HepG2 (cell line): ENCODE measurements around the gene GSAP. TPM values are rescaled to one million over a fixed set of nuclear protein-coding genes. Genes with fewer than 3 reads are reported as not detected.

Experiments
- ATAC-seq: fragments of 200-7000 bp; cut with Tn5 transposase; 3 replicates; pipeline ENCODE4 v1.9.1; 2020; ENCODE audit warnings: mild to moderate bottlenecking, moderate library complexity
- BruUV-seq: library from RNA; stranded (reverse); fragments of 400-500 nt; replicated peaks from 2 replicates; lab custom pipeline; 2021; lab: Mats Ljungman, UMichigan
- CTCF ChIA-PET: fragments of 300-600 bp; formaldehyde crosslinking; extraction: SDS; loops from one replicate; lab custom pipeline; 2021; ENCODE audit warnings: low total read pairs, inconsistent platforms, low intra/inter-chr PET ratio; lab: Yijun Ruan, JAX
- POLR2A ChIA-PET: fragments of 350-600 bp; sonication (Branson Sonifier 250); formaldehyde crosslinking; loops from one replicate; lab custom pipeline; 2020; ENCODE audit warnings: antibody characterized with exemption, inconsistent platforms; lab: Yijun Ruan, JAX
- DNase-seq: peaks from one replicate; pipeline ENCODE4 v3.0.0-alpha.2; 2015; ENCODE audit warnings: low spot score
- FAIRE-seq: peaks from 3 replicates; lab custom pipeline; 2011; peaks lifted over from hg19 to GRCh38; lab: Jason Lieb, UNC
- H2AFZ ChIP-seq: one replicate; pipeline ENCODE4 v1.6.1; 2011; ENCODE audit warnings: low read length, inconsistent platforms
- H3K27ac ChIP-seq: fragments of 300-600 bp; 3 replicates; pipeline ENCODE4 v1.8.0; 2011; ENCODE audit warnings: mixed run types, mild to moderate bottlenecking, mixed read lengths, low read length, inconsistent platforms; ENCODE audit not compliant: insufficient read depth; ENCODE audit errors: extremely low read length
- H3K27me3 ChIP-seq, 2 experiments: fragments of 200-600 bp in 1 of 2; 2 replicates in 1 of 2; 3 replicates in 1 of 2; pipeline versions ENCODE4 v1.6.0 to v1.8.0; 2011; ENCODE audit warnings: low read length in 2 of 2, mild to moderate bottlenecking in 2 of 2, moderate library complexity in 2 of 2, inconsistent platforms in 1 of 2; ENCODE audit not compliant: insufficient read depth in 2 of 2, control insufficient read depth in 1 of 2
- H3K36me3 ChIP-seq, 2 experiments: fragments of 200-600 bp in 1 of 2; replicated peaks in 1 of 2; 2 replicates in 1 of 2; 3 replicates in 1 of 2; pipeline versions ENCODE4 v1.5.1 to v1.8.0; 2011; ENCODE audit warnings: low read length in 2 of 2, inconsistent platforms in 1 of 2; ENCODE audit not compliant: insufficient read depth in 2 of 2, control insufficient read depth in 1 of 2
- H3K4me1 ChIP-seq: 2 replicates; pipeline ENCODE4 v1.5.1; 2012; ENCODE audit warnings: low read length, inconsistent platforms; ENCODE audit not compliant: insufficient read depth
- H3K4me2 ChIP-seq: 2 replicates; pipeline ENCODE4 v1.6.0; 2011; ENCODE audit warnings: low read depth, low read length, inconsistent platforms
- H3K4me3 ChIP-seq, 3 experiments: fragments of 200-600 bp in 1 of 3; sonication (generic), shearing (Covaris generic) in 1 of 3; replicated peaks in 1 of 3; 2 replicates each; pipeline ENCODE4 v1.5.1; 2011 to 2016; ENCODE audit warnings: low read length in 3 of 3, inconsistent platforms in 2 of 3, low read depth in 2 of 3, mild to moderate bottlenecking in 2 of 3, control low read depth in 1 of 3, mixed read lengths in 1 of 3; ENCODE audit not compliant: insufficient read depth in 1 of 3
- H3K79me2 ChIP-seq: one replicate; pipeline ENCODE4 v1.6.1; 2011; ENCODE audit warnings: low read length, inconsistent platforms; ENCODE audit not compliant: insufficient read depth
- H3K9ac ChIP-seq: 2 replicates; pipeline ENCODE4 v1.6.0; 2011; ENCODE audit warnings: mild to moderate bottlenecking, low read depth, low read length, inconsistent platforms; ENCODE audit not compliant: insufficient read depth
- H3K9me3 ChIP-seq: 2 replicates; pipeline ENCODE4 v1.5.1; 2012; ENCODE audit warnings: mild to moderate bottlenecking, low read length
- H4K20me1 ChIP-seq: 2 replicates; pipeline ENCODE4 v1.6.0; 2011; ENCODE audit warnings: inconsistent platforms, mild to moderate bottlenecking, low read length, moderate library complexity; ENCODE audit not compliant: insufficient read depth
- HMG20B ChIP-seq: conservative IDR thresholded peaks from 2 replicates; pipeline ENCODE4 v1.6.1; 2016; ENCODE audit warnings: missing genetic modification reagents, missing compliant biosample characterization
- KMT2B ChIP-seq: IDR thresholded peaks from 2 replicates; pipeline ENCODE4 v1.6.1; 2016; ENCODE audit warnings: missing genetic modification reagents, missing compliant biosample characterization
- LBX2 ChIP-seq: sonication (generic); formaldehyde crosslinking; IDR thresholded peaks from 2 replicates; pipeline ENCODE4 v1.5.0; 2020; ENCODE audit warnings: missing genetic modification reagents, mild to moderate bottlenecking, borderline replicate concordance
- MLLT10 ChIP-seq: sonication (generic); formaldehyde crosslinking; IDR thresholded peaks from 2 replicates; pipeline ENCODE4 v1.4.0; 2020; ENCODE audit warnings: missing genetic modification reagents
- PBX2 ChIP-seq: IDR thresholded peaks from 2 replicates; pipeline ENCODE4 v1.6.1; 2016; ENCODE audit warnings: control low read depth
- SRSF4 ChIP-seq: fragments of 200-400 bp; formaldehyde crosslinking; IDR thresholded peaks from one replicate; pipeline ENCODE4 v1.6.1; 2018; ENCODE audit warnings: mild to moderate bottlenecking, low read depth, low read length, moderate library complexity; ENCODE audit not compliant: poor library complexity, severe bottlenecking
- ZFP36L1 ChIP-seq: sonication (generic); formaldehyde crosslinking; IDR thresholded peaks from 2 replicates; pipeline ENCODE4 v1.8.0; 2022; ENCODE audit warnings: mild to moderate bottlenecking, missing genetic modification reagents, moderate library complexity
- ZNF205 ChIP-seq: IDR thresholded peaks from 2 replicates; pipeline ENCODE4 v1.6.1; 2018; ENCODE audit warnings: missing biosample characterization, missing genetic modification reagents
- ZNF432 ChIP-seq: sonication (generic); formaldehyde crosslinking; IDR thresholded peaks from 2 replicates; pipeline ENCODE4 v1.5.0; 2020; ENCODE audit warnings: missing genetic modification reagents, mild to moderate bottlenecking, borderline replicate concordance
- ZNF513 ChIP-seq: sonication (generic); formaldehyde crosslinking; conservative IDR thresholded peaks from 2 replicates; pipeline ENCODE4 v1.5.0; 2020; ENCODE audit warnings: missing genetic modification reagents
- ZNF724P ChIP-seq: sonication (generic); formaldehyde crosslinking; IDR thresholded peaks from 2 replicates; pipeline ENCODE4 v1.8.0; 2022; ENCODE audit warnings: missing genetic modification reagents, borderline replicate concordance
- WGBS: methylation state at CpG from one replicate; pipeline ENCODE4 v1.1.6; 2017; ENCODE audit warnings: low lambda C conversion rate; 5-methylcytosine and 5-hydroxymethylcytosine counted together
- in situ Hi-C: cut with HindIII; loops from 2 replicates; pipeline ENCODE4 v1.10.0; 2017; ENCODE audit warnings: low pct_unique_long_range_greater_than_20kb; ENCODE audit not compliant: extremely low pct_ligation_motif_present
- intact Hi-C: fragments of 100-400 bp; cut with micrococcal nuclease; formaldehyde crosslinking; loops from one replicate; pipeline ENCODE4 v1.10.0; 2022; ENCODE audit not compliant: unreplicated experiment
- polyA plus RNA-seq, 8 experiments: library from polyadenylated mRNA; depleted of rRNA in 3 of 8; stranded (reverse) in 7 of 8; unstranded in 1 of 8; fragments of >200 nt; fragmentation: Illumina TruSeq in 4 of 8; extraction: Trizol in 4 of 8; gene quantifications; 2 replicates each; pipeline versions ENCODE4 v1.2.1 to v1.2.3, GENCODE V29; 2011 to 2016; ENCODE audit warnings: low read depth in 4 of 8, missing spikeins in 1 of 8, mixed read lengths in 1 of 8; ENCODE audit not compliant: insufficient read depth in 1 of 8
- total RNA-seq, 5 experiments: library from RNA; depleted of rRNA; stranded (reverse); fragments of >200 nt; fragmentation: Illumina TruSeq; extraction: Trizol; gene quantifications; 2 replicates each; pipeline ENCODE4 v1.2.3, GENCODE V29; 2016; ENCODE audit warnings: low read depth in 1 of 5
- TF ChIP-seq, protein P1 (sequence below): sonication (generic); formaldehyde crosslinking; IDR thresholded peaks from 2 replicates; pipeline ENCODE4 v1.5.0; 2020; ENCODE audit warnings: mild to moderate bottlenecking, low read depth, missing genetic modification reagents, borderline replicate concordance
- TF ChIP-seq, protein P2 (sequence below): sonication (generic); formaldehyde crosslinking; IDR thresholded peaks from 2 replicates; pipeline ENCODE4 v1.4.0; 2020; ENCODE audit warnings: mild to moderate bottlenecking, missing genetic modification reagents
- TF ChIP-seq, protein P3 (sequence below): IDR thresholded peaks from 2 replicates; pipeline ENCODE4 v1.6.1; 2016; ENCODE audit warnings: low read depth, control low read depth

Gene GSAP
- total and polyA plus RNA-seq, 2 of the 13 experiments (the other 11 are each of a cell fraction or from before 2014, with no cell fraction given) = 34.6 to 40.6 TPM

DNA sequence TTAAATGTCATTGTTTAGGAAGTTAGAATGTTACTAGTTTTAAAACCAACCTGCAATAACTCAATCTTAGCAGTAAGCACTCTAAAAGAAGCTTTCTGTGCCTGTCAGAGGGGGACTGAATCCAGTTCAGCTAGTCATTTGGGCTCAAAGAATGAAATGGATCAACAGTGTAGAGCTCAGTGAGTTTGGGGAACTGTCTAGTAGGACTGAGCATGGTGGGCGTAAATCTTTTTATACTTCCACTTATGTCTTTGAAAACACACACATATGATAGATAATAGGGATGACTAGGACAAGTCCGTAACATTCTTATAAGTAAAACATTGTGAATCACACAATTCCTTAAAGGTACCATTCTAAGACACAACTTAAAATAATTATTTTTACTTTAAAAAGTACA is 11.5 kb downstream of the GSAP start:
- Histone ChIP-seq H2AFZ (no peak overlapping the region), H4K20me1 (no peaks in the 10 kb centered on the region), H3K4me2 (no peak overlapping the region), H3K9me3 (no peaks in the 10 kb centered on the region), H3K4me3 (no peak overlapping the region), H3K27me3 (no peaks in the 10 kb centered on the region), H3K27ac (peak overlapping the region; percentile 25), H3K9ac (no peak overlapping the region)
- ChIA-PET CTCF (no interaction called here), POLR2A (interaction anchor here (2.1 kb wide), 1 partner anchor 11 kb away, joined by 7 read pairs; the partner anchor contains the start of gene GSAP)
- in situ Hi-C loops = no loop called here
- WGBS = 96% methylated on average over 2 of the region's 2 CpGs
- DNase-seq (no peak), FAIRE-seq (no peak), ATAC-seq (no peak)
- no TSS peak for BruUV-seq
- TF ChIP-seq, protein P1, sequence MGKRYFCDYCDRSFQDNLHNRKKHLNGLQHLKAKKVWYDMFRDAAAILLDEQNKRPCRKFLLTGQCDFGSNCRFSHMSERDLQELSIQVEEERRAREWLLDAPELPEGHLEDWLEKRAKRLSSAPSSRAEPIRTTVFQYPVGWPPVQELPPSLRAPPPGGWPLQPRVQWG = no peak
- TF ChIP-seq ZFP36L1 (CRISPR knock-in tag) (no peak), KMT2B (CRISPR knock-in tag) (no peak), ZNF724P (CRISPR knock-in tag) (no peak), LBX2 (CRISPR knock-in tag) (no peak), HMG20B (CRISPR knock-in tag) (no peak), PBX2 (CRISPR knock-in tag) (no peak), ZNF432 (CRISPR knock-in tag) (no peak), SRSF4 (no peak), MLLT10 (CRISPR knock-in tag) (no peak), ZNF205 (CRISPR knock-in tag) (no peak), ZNF513 (CRISPR knock-in tag) (no peak)
- TF ChIP-seq, protein P2, sequence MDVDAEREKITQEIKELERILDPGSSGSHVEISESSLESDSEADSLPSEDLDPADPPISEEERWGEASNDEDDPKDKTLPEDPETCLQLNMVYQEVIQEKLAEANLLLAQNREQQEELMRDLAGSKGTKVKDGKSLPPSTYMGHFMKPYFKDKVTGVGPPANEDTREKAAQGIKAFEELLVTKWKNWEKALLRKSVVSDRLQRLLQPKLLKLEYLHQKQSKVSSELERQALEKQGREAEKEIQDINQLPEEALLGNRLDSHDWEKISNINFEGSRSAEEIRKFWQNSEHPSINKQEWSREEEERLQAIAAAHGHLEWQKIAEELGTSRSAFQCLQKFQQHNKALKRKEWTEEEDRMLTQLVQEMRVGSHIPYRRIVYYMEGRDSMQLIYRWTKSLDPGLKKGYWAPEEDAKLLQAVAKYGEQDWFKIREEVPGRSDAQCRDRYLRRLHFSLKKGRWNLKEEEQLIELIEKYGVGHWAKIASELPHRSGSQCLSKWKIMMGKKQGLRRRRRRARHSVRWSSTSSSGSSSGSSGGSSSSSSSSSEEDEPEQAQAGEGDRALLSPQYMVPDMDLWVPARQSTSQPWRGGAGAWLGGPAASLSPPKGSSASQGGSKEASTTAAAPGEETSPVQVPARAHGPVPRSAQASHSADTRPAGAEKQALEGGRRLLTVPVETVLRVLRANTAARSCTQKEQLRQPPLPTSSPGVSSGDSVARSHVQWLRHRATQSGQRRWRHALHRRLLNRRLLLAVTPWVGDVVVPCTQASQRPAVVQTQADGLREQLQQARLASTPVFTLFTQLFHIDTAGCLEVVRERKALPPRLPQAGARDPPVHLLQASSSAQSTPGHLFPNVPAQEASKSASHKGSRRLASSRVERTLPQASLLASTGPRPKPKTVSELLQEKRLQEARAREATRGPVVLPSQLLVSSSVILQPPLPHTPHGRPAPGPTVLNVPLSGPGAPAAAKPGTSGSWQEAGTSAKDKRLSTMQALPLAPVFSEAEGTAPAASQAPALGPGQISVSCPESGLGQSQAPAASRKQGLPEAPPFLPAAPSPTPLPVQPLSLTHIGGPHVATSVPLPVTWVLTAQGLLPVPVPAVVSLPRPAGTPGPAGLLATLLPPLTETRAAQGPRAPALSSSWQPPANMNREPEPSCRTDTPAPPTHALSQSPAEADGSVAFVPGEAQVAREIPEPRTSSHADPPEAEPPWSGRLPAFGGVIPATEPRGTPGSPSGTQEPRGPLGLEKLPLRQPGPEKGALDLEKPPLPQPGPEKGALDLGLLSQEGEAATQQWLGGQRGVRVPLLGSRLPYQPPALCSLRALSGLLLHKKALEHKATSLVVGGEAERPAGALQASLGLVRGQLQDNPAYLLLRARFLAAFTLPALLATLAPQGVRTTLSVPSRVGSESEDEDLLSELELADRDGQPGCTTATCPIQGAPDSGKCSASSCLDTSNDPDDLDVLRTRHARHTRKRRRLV (CRISPR knock-in tag) = no peak
- TF ChIP-seq, protein P3, sequence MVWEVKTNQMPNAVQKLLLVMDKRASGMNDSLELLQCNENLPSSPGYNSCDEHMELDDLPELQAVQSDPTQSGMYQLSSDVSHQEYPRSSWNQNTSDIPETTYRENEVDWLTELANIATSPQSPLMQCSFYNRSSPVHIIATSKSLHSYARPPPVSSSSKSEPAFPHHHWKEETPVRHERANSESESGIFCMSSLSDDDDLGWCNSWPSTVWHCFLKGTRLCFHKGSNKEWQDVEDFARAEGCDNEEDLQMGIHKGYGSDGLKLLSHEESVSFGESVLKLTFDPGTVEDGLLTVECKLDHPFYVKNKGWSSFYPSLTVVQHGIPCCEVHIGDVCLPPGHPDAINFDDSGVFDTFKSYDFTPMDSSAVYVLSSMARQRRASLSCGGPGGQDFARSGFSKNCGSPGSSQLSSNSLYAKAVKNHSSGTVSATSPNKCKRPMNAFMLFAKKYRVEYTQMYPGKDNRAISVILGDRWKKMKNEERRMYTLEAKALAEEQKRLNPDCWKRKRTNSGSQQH (CRISPR knock-in tag) = no peak
- TF ChIP-seq, all 625 proteins: peak for 0
- H3K36me3 ChIP-seq = peaks cover 0 to 2% of the 10 kb centered on the region in 2 experiments; a peak in 2 of 5 replicates
- intact Hi-C loops = no loop called here
- H3K4me1 ChIP-seq = peaks cover 74% of the 10 kb centered on the region
- H3K79me2 ChIP-seq = peaks cover 5% of the 10 kb centered on the region
